Measurements from ENCODE around the gene BLMH.

The BLMH gene

GRCh38 chr17:30200106-30200505 is 91.6 kb downstream of the BLMH start:
- H3K4me3 ChIP-seq (ENCODE audit: severe bottlenecking) = no peak overlapping the region
- no peaks in the 10 kb centered on the region for H3K4me1 ChIP-seq (ENCODE audit: insufficient read depth, poor library complexity, severe bottlenecking)
- H3K36me3 ChIP-seq (ENCODE audit: low read depth) = no peaks in the 10 kb centered on the region
- H3K9me3 ChIP-seq (ENCODE audit: severe bottlenecking) = no peaks in the 10 kb centered on the region
- no peak overlapping the region for H3K27ac ChIP-seq (ENCODE audit: poor library complexity, severe bottlenecking)
- no peak for TF ChIP-seq CTCF (IDR thresholded peaks at IDR 0.05; ENCODE audit: poor library complexity, severe bottlenecking)
- ATAC-seq (ENCODE audit: low read depth) (no peak), DNase-seq (ENCODE audit: low spot score) (no peak)
- no peaks in the 10 kb centered on the region for H3K27me3 ChIP-seq (ENCODE audit: insufficient read depth, poor library complexity, severe bottlenecking)

- no peaks in the 10 kb centered on the region for H3K36me3 ChIP-seq (ENCODE audit: low read depth)
- H3K4me3 ChIP-seq (ENCODE audit: severe bottlenecking) = no peak overlapping the region
- H3K27ac ChIP-seq (ENCODE audit: poor library complexity, severe bottlenecking) = no peak overlapping the region
- DNase-seq (ENCODE audit: low spot score) (no peak), ATAC-seq (ENCODE audit: low read depth) (no peak)
- H3K27me3 ChIP-seq (ENCODE audit: insufficient read depth, poor library complexity, severe bottlenecking) = no peaks in the 10 kb centered on the region
- no peak for TF ChIP-seq CTCF (IDR thresholded peaks at IDR 0.05; ENCODE audit: poor library complexity, severe bottlenecking)
- no peaks in the 10 kb centered on the region for H3K4me1 ChIP-seq (ENCODE audit: insufficient read depth, poor library complexity, severe bottlenecking)
- H3K9me3 ChIP-seq (ENCODE audit: severe bottlenecking) = no peaks in the 10 kb centered on the region
Measured at GRCh38 chr17:30199600-30199999, 92.1 kb downstream of the BLMH start.
